ENCODE data around the gene PLEKHN1.
"Not testable (repeated sequence)": the region's sequence is repeated elsewhere in the genome, so short reads cannot be mapped to it uniquely, and the experiment has no call there.

Gene PLEKHN1

GRCh38 chr1:945688-946556 is 20.4 kb upstream of the PLEKHN1 start:
- DNase-seq (ENCODE audit: low read depth, low spot score): no peak
- H3K4me1 ChIP-seq (ENCODE audit: insufficient read depth, insufficient read length): peaks cover 8% of the 10 kb centered on the region
- TF ChIP-seq YY1 (IDR thresholded peaks at IDR 0.05; ENCODE audit: insufficient read depth, insufficient read length) (no peak), ZNF274 (IDR thresholded peaks at IDR 0.05; ENCODE audit: low read depth, low read length) (no peak), SUZ12 (IDR thresholded peaks at IDR 0.05; ENCODE audit: extremely low read depth, insufficient read depth, insufficient read length) (no peak)
- no peak overlapping the region for H3K4me3 ChIP-seq (ENCODE audit: insufficient read length, low read depth)
- H3K36me3 ChIP-seq (ENCODE audit: insufficient read depth, insufficient read length, low read length): peaks cover 66% of the 10 kb centered on the region
- no peaks in the 10 kb centered on the region for H3K9me3 ChIP-seq (ENCODE audit: insufficient read depth, low read length)
- H3K27me3 ChIP-seq (ENCODE audit: insufficient read depth, insufficient read length): peaks cover 4% of the 10 kb centered on the region
- no peak overlapping the region for H3K9ac ChIP-seq (ENCODE audit: insufficient read length, low read depth)

GRCh38 chr1:946811-947210 is 19.5 kb upstream of the PLEKHN1 start:
- not testable (repeated sequence) for H3K4me1 ChIP-seq (ENCODE audit: insufficient read depth, insufficient read length); H3K9ac ChIP-seq (ENCODE audit: insufficient read length, low read depth); DNase-seq (ENCODE audit: low read depth, low spot score); H3K9me3 ChIP-seq (ENCODE audit: insufficient read depth, low read length); H3K27me3 ChIP-seq (ENCODE audit: insufficient read depth, insufficient read length); H3K4me3 ChIP-seq (ENCODE audit: insufficient read length, low read depth)
- peaks cover 75% of the 10 kb centered on the region for H3K36me3 ChIP-seq (ENCODE audit: insufficient read depth, insufficient read length, low read length)

GRCh38 chr1:947958-948357 is 18.3 kb upstream of the PLEKHN1 start:
- H3K36me3 ChIP-seq (ENCODE audit: insufficient read depth, insufficient read length, low read length): peaks cover 86% of the 10 kb centered on the region
- no peak overlapping the region for H3K4me3 ChIP-seq (ENCODE audit: insufficient read length, low read depth)
- peaks cover 6% of the 10 kb centered on the region for H3K4me1 ChIP-seq (ENCODE audit: insufficient read depth, insufficient read length)
- DNase-seq (ENCODE audit: low read depth, low spot score): no peak
- H3K9ac ChIP-seq (ENCODE audit: insufficient read length, low read depth): no peak overlapping the region
- no peaks in the 10 kb centered on the region for H3K27me3 ChIP-seq (ENCODE audit: insufficient read depth, insufficient read length)
- H3K9me3 ChIP-seq (ENCODE audit: insufficient read depth, low read length): no peaks in the 10 kb centered on the region
- no peak for TF ChIP-seq SUZ12 (IDR thresholded peaks at IDR 0.05; ENCODE audit: extremely low read depth, insufficient read depth, insufficient read length)
- no peak for TF ChIP-seq YY1 (IDR thresholded peaks at IDR 0.05; ENCODE audit: insufficient read depth, insufficient read length)
- TF ChIP-seq ZNF274 (IDR thresholded peaks at IDR 0.05; ENCODE audit: low read depth, low read length): no peak

GRCh38 chr1:950268-950667 is 16.0 kb upstream of the PLEKHN1 start:
- no peak for DNase-seq (ENCODE audit: low read depth, low spot score)
- no peak overlapping the region for H3K4me3 ChIP-seq (ENCODE audit: insufficient read length, low read depth)
- TF ChIP-seq YY1 (IDR thresholded peaks at IDR 0.05; ENCODE audit: insufficient read depth, insufficient read length): no peak
- no peak for TF ChIP-seq ZNF274 (IDR thresholded peaks at IDR 0.05; ENCODE audit: low read depth, low read length)
- no peak for TF ChIP-seq SUZ12 (IDR thresholded peaks at IDR 0.05; ENCODE audit: extremely low read depth, insufficient read depth, insufficient read length)
- H3K27me3 ChIP-seq (ENCODE audit: insufficient read depth, insufficient read length): no peaks in the 10 kb centered on the region
- H3K9ac ChIP-seq (ENCODE audit: insufficient read length, low read depth): no peak overlapping the region
- H3K4me1 ChIP-seq (ENCODE audit: insufficient read depth, insufficient read length): no peaks in the 10 kb centered on the region
- no peaks in the 10 kb centered on the region for H3K9me3 ChIP-seq (ENCODE audit: insufficient read depth, low read length)
- peaks cover 98% of the 10 kb centered on the region for H3K36me3 ChIP-seq (ENCODE audit: insufficient read depth, insufficient read length, low read length)

- peaks cover 98% of the 10 kb centered on the region for H3K36me3 ChIP-seq (ENCODE audit: insufficient read depth, insufficient read length, low read length)
- H3K4me3 ChIP-seq (ENCODE audit: insufficient read length, low read depth): no peak overlapping the region
- H3K9me3 ChIP-seq (ENCODE audit: insufficient read depth, low read length): no peaks in the 10 kb centered on the region
- TF ChIP-seq SUZ12 (IDR thresholded peaks at IDR 0.05; ENCODE audit: extremely low read depth, insufficient read depth, insufficient read length) (no peak), ZNF274 (IDR thresholded peaks at IDR 0.05; ENCODE audit: low read depth, low read length) (no peak), YY1 (IDR thresholded peaks at IDR 0.05; ENCODE audit: insufficient read depth, insufficient read length) (no peak)
- H3K9ac ChIP-seq (ENCODE audit: insufficient read length, low read depth): no peak overlapping the region
- H3K27me3 ChIP-seq (ENCODE audit: insufficient read depth, insufficient read length): no peaks in the 10 kb centered on the region
- no peaks in the 10 kb centered on the region for H3K4me1 ChIP-seq (ENCODE audit: insufficient read depth, insufficient read length)
- DNase-seq (ENCODE audit: low read depth, low spot score): no peak
Observed at GRCh38 chr1:950881-951280, 15.4 kb upstream of the PLEKHN1 start.

GRCh38 chr1:951364-951763 is 14.9 kb upstream of the PLEKHN1 start:
- Histone ChIP-seq H3K36me3 (ENCODE audit: insufficient read depth, insufficient read length, low read length) (peaks cover 98% of the 10 kb centered on the region), H3K9me3 (ENCODE audit: insufficient read depth, low read length) (no peaks in the 10 kb centered on the region), H3K9ac (ENCODE audit: insufficient read length, low read depth) (no peak overlapping the region), H3K4me1 (ENCODE audit: insufficient read depth, insufficient read length) (no peaks in the 10 kb centered on the region), H3K27me3 (ENCODE audit: insufficient read depth, insufficient read length) (no peaks in the 10 kb centered on the region), H3K4me3 (ENCODE audit: insufficient read length, low read depth) (no peak overlapping the region)
- DNase-seq (ENCODE audit: low read depth, low spot score): no peak
- no peak for TF ChIP-seq ZNF274 (IDR thresholded peaks at IDR 0.05; ENCODE audit: low read depth, low read length)
- TF ChIP-seq SUZ12 (IDR thresholded peaks at IDR 0.05; ENCODE audit: extremely low read depth, insufficient read depth, insufficient read length): no peak
- TF ChIP-seq YY1 (IDR thresholded peaks at IDR 0.05; ENCODE audit: insufficient read depth, insufficient read length): no peak

GRCh38 chr1:952201-952600 is 14.1 kb upstream of the PLEKHN1 start:
- no peaks in the 10 kb centered on the region for H3K9me3 ChIP-seq (ENCODE audit: insufficient read depth, low read length)
- no peak for DNase-seq (ENCODE audit: low read depth, low spot score)
- H3K27me3 ChIP-seq (ENCODE audit: insufficient read depth, insufficient read length): no peaks in the 10 kb centered on the region
- peaks cover 99% of the 10 kb centered on the region for H3K36me3 ChIP-seq (ENCODE audit: insufficient read depth, insufficient read length, low read length)
- H3K9ac ChIP-seq (ENCODE audit: insufficient read length, low read depth): no peak overlapping the region
- TF ChIP-seq YY1 (IDR thresholded peaks at IDR 0.05; ENCODE audit: insufficient read depth, insufficient read length) (no peak), ZNF274 (IDR thresholded peaks at IDR 0.05; ENCODE audit: low read depth, low read length) (no peak), SUZ12 (IDR thresholded peaks at IDR 0.05; ENCODE audit: extremely low read depth, insufficient read depth, insufficient read length) (no peak)
- H3K4me3 ChIP-seq (ENCODE audit: insufficient read length, low read depth): no peak overlapping the region
- no peaks in the 10 kb centered on the region for H3K4me1 ChIP-seq (ENCODE audit: insufficient read depth, insufficient read length)

All from NT2/D1 (cell line).